ENCODE data around the gene SETD4.

Gene SETD4

GRCh38 chr21:36052860-36053714 is 7.2 kb downstream of the SETD4 start:
- DNase-seq (ENCODE audit: extremely low spot score, insufficient read length, low read depth) (no peak), FAIRE-seq (no peak)

DNA sequence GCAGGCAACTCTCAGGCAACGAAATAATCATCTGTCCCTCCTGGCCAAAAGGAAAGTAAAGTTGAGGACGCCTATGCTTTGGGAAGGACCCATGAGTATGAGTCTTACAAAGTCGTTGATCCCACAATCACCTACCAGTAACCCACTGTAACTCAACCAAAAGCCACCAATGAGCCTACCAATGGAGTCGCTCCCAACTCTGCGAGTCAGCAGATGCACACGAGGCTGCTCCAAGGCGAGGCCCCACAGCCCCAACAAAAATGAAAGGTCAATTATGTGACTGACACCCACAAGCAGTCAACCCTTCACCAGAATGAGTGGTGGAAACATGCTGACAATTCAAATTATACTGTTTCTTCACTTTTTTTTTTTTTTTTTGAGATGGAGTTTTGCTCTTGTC is 12.0 kb downstream of the SETD4 start:
- DNase-seq (ENCODE audit: extremely low spot score, insufficient read length, low read depth) (no peak), FAIRE-seq (no peak)

- DNase-seq (ENCODE audit: extremely low spot score, insufficient read length, low read depth) (no peak), FAIRE-seq (no peak)
These were observed 13.2 kb downstream of the SETD4 start for GRCh38 chr21:36047139-36047538.

- FAIRE-seq, result no peak
- DNase-seq (ENCODE audit: extremely low spot score, insufficient read length, low read depth), result no peak
These were observed 14.3 kb downstream of the SETD4 start for GRCh38 chr21:36045993-36046392.

- no peak for DNase-seq (ENCODE audit: extremely low spot score, insufficient read length, low read depth)
- FAIRE-seq, result no peak
These were observed 16.3 kb downstream of the SETD4 start for GRCh38 chr21:36044056-36044455.

DNA sequence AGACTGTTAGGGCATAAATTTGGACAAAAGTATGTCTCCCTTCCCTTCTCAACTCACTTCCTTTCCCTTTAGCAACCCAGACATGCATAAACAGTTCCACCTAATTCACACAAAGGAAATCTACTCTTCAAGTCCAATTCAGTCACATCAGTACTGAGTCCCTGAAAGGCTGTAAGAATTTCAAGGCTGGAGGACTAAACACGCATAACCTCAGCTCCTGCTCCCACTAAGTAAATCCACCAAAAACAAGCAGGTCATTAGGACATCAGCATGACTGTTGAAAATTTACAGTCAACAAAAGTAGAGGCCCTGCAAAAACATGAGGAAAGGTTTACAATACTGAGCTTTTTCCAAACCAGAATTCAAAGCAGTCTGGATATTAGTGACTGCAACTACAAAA is 18.4 kb downstream of the SETD4 start:
- DNase-seq (ENCODE audit: extremely low spot score, insufficient read length, low read depth) (no peak), FAIRE-seq (no peak)

DNA sequence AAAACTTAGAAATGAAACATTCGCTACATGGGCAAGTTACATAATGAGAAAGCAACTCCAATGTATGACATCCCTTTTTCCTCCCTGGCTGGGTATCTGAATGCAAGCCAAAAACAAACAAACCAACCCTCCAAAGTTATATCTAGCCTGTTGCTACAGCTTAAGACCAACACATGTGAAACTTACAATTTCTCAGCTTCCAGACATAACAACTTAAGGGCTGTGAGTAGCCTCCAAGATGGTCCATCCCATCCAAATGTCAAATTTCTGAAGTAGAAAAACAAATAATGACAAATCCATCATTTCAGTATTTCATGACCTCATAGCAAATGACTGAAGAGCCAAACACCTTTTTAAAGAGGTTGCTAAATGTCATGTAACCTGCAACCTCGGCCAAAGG is 19.9 kb downstream of the SETD4 start:
- FAIRE-seq (no peak), DNase-seq (ENCODE audit: extremely low spot score, insufficient read length, low read depth) (no peak)

- FAIRE-seq (no peak), DNase-seq (ENCODE audit: extremely low spot score, insufficient read length, low read depth) (no peak)
These were observed 20.5 kb downstream of the SETD4 start for GRCh38 chr21:36039861-36040260.

DNA sequence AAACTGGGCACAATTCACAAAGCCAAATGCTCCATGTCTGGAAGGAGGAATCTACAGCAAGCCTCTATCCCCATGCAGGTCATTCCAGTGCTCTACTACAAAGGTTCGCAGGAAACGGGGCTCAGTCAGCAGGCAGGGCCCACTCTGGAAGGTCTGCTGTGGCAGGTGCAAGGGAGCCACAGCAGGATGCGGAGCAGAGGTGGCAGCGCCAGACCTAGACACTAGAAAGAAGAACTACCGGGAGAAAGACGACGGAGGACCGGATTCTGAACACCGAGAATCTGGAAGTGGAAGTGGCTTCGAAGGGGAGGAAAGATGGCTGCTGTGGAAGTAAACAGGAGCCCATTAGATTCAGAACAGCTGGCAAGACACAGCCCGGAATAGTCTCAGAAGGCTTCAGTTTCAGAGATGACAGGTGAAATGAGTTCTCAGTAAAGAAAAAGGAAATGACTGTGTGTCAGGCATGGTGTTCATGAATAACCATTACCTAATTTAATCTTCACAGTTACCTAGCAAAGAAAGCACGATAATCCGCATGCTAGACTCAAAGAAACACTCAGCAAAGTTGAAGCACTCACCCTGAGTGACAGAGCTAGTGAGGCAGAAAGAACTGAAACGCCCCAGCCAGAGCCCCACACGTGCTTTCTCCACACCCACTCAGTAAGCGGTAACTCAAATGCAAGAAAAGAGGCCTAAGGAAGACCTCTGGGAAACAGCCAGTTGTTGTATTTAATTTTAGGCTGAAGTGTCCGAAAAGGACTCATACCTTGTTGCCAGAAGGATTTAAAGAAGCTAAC is 21.4 kb downstream of the SETD4 start:
- FAIRE-seq, result no peak
- DNase-seq (ENCODE audit: extremely low spot score, insufficient read length, low read depth), result no peak

DNA sequence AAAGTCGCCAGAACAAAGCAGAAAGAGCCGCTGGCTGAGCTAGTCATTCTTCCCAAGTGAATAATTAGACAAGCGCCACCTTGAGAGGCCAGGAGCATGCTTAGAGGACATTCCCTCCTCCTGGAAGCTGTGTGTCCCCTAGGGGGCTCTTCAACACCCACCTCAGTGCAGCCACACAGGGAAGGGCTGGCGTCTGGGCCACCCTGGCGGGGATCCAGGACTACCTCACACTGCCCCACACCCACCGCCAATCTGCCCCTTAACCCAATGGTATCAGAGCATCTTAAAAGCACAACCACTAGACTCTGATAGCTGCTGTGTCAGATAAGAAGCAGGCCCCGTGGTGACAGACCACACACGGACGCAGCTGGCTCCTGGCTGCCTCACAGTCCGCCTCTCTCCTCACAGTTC is 24.9 kb downstream of the SETD4 start:
- FAIRE-seq, result no peak

GRCh38 chr21:36034211-36034913 is 26.0 kb downstream of the SETD4 start:
- DNase-seq (ENCODE audit: extremely low spot score, insufficient read length, low read depth), result no peak
- no peak for FAIRE-seq

More for the DNA sequence above, 24.9 kb downstream of the SETD4 start:
- no peak for DNase-seq (ENCODE audit: extremely low spot score, insufficient read length, low read depth)

- FAIRE-seq, result no peak
These were observed 27.5 kb downstream of the SETD4 start for GRCh38 chr21:36032647-36033406.

GRCh38 chr21:36030581-36031189 is 29.6 kb downstream of the SETD4 start:
- FAIRE-seq (no peak), DNase-seq (ENCODE audit: extremely low spot score, insufficient read length, low read depth) (no peak)

More at GRCh38 chr21:36032647-36033406, 27.5 kb downstream of the SETD4 start:
- DNase-seq (ENCODE audit: extremely low spot score, insufficient read length, low read depth), result no peak

DNA sequence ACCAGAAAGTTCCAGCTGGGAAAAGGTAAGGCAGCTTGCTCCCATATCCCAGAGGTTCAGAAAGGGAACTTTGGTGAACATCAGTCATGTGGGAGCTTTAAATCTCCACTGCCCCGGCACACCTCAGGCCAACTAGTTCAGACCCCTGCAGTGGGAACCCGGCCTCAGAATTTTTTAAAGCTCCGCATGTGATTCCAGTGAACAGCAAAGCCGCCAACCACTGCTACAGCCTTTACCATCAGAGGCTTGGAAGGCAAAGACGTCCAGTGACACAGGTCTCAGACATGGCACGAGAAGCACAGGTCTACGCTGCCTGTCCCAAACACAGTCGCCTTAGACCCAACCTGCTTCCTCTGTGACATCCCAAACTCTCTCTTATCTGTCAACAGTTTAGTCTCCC is 31.0 kb downstream of the SETD4 start:
- FAIRE-seq (no peak), DNase-seq (ENCODE audit: extremely low spot score, insufficient read length, low read depth) (no peak)

- peak; percentile 64 for DNase-seq (ENCODE audit: extremely low spot score, insufficient read length, low read depth)
These were observed 31.9 kb downstream of the SETD4 start for GRCh38 chr21:36028127-36029069.

GRCh38 chr21:36027347-36027746 is 33.0 kb downstream of the SETD4 start:
- DNase-seq (ENCODE audit: extremely low spot score, insufficient read length, low read depth), result no peak
- no peak for FAIRE-seq

More at GRCh38 chr21:36028127-36029069, 31.9 kb downstream of the SETD4 start:
- FAIRE-seq, result peak; percentile 74

DNA sequence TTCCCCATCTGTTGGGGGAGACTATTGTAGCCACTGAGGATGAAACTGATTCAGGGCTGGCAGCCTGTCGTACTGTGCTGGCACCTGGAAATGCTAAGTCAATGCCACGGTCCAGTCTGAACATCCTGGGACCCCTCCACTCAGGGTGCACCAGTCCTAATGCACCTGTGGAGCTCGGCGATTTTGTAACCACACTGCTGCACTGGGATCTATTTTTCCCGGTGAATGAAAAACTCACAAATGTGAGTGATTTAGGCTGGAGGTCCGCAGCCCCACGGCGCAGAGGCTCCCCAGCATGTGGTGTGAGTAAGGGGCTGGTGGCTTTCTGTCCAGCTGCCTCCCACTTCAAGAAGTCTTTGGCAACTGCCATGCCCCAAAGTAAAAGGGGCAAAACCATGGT is 35.5 kb downstream of the SETD4 start:
- DNase-seq (ENCODE audit: extremely low spot score, insufficient read length, low read depth) (no peak), FAIRE-seq (no peak)

DNA sequence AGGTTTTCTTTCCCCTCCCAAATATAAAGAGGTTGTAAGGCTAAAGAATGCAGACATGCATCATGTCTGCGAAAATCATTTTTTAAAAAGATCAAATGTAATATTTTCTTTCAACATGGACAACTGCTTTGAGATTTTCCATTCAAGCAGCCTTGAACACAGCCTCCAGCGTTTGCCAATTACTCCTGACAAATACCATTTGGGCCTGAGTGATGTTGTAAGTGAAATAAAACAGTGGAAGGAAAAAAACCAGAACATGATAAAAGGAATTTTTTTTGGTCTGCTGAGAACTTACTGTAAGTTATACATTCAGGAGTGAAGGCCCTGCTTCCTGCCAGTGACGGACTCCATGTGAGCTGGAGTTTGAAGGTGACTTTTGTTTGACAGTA is 37.2 kb downstream of the SETD4 start:
- no peak for FAIRE-seq
- DNase-seq (ENCODE audit: extremely low spot score, insufficient read length, low read depth), result no peak
